Superior temporal gyrus (tissue), 1 donor: ENCODE results near the gene CCNQ.
A peak's percentile ranks its signal among the peaks of the same experiment; 100 is the strongest.

Experiments used
- DNase-seq: peaks from one replicate; pipeline ENCODE4 v3.0.0-alpha.2; 2016; ENCODE audit errors: extremely low spot score

Gene CCNQ

DNA sequence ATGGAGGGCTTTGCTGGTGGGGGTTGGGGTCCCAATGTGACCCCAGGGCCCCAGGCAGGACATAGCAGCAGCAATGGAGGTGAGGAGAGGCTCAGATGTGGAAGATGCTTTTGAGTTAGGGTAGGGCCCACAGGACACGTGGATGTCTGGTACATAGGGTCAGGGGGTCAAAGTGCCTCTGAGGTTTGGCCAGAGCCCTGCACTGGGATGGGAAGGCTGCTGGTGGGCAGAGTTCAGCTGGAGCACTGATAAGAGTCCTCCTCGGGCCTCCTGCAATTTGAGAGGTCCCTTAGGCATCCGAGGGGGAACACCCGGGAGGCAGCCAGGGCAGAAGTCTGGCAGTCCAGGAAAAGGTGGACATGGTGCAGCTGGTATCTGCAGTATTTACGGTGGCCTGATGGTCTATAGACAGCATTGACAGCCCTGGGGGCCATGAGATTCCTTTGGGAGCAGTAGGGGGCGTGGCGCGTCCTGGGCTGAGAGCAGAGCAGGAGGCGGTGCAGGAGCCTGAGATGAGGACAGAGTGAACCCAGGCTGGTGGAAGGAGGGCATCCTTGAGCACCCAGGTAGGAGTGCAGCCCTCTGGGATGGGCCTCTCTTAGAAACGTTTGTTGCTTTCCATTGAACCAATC, 22.6 kb downstream of the CCNQ start:
- DNase-seq = no peak

DNA sequence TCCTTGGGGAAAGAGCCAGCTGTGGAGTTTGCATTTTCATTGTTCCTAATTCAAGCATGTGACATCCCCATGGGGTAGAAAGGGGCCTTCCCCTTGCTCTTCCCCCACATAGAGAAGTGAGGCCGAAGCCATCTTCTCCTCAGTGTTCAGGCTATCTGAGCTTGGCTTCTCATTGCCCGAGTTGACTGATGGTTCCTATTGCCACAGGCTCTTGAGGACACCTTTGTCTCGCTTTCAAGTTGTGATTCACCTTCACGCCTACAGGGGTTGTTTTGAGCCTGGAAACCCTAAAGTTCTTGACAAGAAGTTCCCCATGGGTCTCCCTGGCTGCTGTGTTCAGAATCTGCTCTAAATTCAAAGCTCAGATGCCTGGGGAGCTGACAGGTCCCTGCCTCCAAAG, 25.0 kb downstream of the CCNQ start:
- no peak for DNase-seq

DNA sequence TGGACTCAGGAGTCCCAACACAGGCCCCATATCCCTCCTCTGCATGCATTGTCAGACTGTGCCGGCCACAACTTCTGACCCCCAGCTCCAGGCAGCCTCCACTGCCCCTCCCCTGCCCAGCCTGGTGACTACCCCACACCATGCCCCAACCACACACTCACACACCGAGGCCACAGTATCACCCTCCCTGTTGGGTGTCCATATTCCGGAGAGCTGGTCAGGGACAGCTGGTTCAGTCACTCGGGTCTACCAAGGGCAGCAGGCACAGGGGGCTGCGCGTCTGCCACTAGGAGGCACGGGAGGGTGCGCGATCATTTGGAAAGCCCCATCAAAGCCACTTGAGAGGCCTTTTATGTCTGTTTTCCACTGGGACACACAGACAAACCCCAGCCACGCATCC, 26.3 kb downstream of the CCNQ start:
- no peak for DNase-seq

DNA sequence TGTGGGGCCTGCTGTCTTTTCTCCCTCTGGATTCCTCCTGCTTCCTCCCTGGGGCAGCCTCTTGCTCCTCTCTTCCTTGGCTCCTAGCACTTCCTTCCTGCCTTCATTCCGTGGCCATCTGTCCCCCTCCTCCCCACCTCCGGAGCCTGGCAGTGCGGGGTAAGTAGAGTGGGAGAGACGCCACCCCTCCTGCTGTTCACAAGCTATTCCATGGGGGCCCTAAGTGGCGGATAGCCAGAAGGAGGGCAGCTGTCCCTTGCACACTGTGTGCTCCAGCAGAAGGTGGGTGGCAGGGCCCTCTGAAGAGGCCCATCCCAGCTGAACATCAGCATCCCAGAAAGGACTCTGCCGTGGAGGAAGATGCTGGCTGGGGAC, 27.4 kb downstream of the CCNQ start:
- DNase-seq = no peak

DNA sequence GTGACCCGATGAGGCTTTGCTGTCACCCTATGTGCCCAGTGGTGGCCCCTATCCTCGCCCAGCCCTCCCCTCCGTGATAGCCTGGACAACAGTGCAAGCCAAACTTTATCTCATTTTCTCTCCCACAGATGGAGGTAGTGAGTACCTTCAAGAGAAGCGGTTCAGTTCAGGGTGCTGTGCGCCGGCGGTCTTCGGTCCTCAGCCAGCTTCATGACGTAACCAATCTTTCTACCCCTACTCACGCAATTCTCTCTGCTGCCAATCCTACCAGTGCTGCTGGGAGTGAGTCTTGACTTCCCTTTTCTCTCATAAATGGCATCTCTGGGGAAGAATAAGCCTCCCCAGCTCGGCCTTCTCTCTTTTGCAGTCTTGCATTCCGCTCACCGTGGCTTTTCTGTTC, 29.5 kb downstream of the CCNQ start:
- DNase-seq = no peak

GRCh38 chrX:153568451-153569011, 30.4 kb downstream of the CCNQ start:
- no peak for DNase-seq

DNA sequence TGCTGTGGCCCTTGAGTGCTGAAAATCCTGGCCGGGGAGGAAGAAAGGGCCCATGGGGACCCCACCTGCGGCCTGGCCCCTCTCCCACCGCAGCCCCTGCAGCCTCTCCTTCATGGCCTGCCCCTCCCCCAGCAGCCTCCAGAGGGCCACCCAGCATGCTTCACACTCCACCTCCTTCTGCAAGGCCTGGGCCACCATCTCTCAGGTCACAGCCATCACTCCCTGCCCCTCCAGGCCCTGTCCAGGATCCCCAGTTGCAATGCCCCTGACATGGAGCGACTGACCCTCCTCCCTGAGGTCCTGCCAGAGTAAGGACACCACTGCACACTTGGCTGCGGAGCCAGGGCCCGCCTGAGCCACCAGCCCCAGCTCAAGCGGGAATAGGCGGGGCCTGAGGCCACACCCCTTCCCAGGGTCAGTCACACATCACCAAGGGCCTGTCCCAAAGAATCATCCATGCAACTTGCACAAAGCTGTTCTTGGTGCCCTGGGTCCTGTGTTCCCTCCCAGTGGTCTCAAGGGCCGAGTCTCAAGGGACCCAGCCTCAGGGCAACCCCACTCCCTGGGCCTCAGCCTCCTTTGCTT, 32.9 kb downstream of the CCNQ start:
- DNase-seq = no peak

- no peak for DNase-seq
Measured at GRCh38 chrX:153564047-153564606, 34.8 kb downstream of the CCNQ start.

DNA sequence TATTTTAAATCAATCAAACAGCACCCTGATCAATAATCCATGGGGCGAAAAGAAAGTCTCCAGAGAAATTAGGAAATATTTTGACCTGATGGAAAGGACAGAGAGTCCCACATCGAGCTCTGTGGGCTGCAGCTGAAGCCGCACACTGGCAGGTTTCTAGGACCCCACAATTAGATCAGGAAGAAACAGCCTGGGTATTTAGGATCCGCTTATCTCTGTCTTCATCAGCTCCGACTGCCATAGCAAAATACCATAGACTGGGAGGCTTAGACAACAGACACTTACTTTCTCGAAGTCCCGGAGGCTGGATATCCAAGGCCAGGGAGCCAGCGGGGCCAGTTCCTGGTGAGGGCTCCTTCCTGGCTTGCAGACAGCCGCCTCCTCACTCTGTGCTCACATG, 36.4 kb downstream of the CCNQ start:
- DNase-seq = no peak

- DNase-seq = no peak
Measured at GRCh38 chrX:153561337-153561736, 37.6 kb downstream of the CCNQ start.

GRCh38 chrX:153560466-153560865, 38.5 kb downstream of the CCNQ start:
- DNase-seq = no peak

DNA sequence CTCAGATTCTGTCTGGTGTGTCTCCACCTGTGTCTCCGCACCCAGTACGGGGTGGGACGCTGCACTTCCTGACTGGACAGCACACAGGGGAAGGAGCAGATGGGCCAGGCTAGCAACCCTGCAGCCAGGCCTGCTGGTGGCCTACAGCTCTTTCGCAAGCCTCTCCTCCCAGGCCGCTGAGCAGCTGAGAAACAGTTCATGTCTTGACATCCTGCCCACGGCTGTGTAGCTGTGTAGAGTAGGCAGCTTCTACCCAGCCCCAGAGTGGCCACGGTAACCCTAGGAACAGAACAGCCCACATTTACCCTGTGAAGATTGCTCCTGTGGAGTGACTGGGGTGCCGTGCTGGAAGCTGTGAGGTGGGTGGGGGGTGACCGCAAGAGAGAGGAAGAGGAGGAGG, 38.9 kb downstream of the CCNQ start:
- DNase-seq = no peak

- peak; percentile 28 for DNase-seq
Measured at GRCh38 chrX:153557618-153558355, 41.2 kb downstream of the CCNQ start.

- DNase-seq = no peak
Measured at GRCh38 chrX:153556767-153557166, 42.2 kb downstream of the CCNQ start.

DNA sequence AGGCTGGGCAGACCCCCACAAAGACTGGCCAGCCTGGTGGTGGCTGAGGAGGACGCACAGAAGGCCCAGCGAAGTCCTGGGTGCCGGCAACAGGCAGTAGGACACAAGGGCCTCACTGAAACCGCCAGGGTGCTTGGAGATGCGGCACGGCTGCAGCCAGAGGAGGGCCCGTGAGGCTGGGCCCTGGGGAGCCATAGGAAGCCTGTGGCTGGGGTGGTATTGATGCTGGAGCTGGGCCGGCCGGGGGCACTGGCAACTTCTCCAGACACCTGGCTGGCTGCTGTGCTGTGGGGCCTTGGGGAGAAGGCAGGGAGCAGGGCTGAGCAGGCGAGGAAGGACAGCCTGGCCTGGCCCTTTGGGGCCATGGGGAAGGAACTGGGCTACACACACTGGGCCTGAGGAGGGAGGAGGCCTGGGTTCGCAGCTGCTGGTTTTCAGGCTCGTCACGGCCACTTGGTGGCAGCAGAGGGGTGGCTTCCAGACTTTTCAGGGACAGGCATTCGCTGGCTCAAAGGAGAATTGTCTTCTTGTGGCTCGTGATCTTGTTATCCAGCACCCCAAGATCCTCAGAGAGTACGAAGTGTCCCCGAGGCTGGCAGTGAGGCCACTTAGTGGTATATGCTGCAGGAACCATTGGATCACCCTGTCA, 44.3 kb downstream of the CCNQ start:
- DNase-seq = peak; percentile 90

DNA sequence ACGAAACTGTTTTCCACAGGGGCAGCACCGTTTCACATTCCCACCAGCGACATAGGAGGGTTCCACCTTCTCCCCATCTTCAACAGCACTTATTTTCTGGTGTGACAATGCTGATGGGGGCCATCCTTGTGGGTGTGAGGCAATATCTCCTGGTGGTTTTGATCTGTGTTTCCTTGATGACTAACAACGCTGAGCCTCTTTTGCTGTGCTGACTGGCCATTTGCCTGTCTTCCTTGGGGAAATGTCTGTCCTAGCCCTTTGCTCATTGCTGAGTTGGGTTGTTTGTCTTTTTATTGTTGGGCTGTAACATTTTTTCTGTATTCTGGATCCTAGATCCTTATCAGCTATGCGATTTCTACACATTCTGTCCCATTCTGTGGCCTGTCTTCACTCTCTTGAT, 47.8 kb downstream of the CCNQ start:
- DNase-seq = no peak

- DNase-seq = no peak
Measured at GRCh38 chrX:153549807-153550206, 49.1 kb downstream of the CCNQ start.

DNA sequence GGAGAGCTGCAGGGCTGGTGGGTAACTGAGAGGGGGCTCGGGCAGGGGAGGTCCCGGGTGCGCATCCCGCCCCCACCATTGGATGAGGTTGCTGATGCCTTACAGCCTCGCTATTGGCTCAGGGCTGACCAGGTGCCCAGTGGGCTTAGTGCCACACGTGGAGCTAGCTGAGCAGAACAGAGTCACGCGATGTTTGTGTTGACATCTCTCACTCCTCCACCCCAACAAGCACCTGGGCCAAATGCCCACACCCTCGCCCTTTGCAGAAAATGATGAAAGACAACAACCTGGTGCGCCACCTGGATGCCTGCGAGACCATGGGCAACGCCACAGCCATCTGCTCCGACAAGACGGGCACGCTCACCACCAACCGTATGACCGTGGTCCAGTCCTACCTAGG, 49.7 kb downstream of the CCNQ start:
- no peak for DNase-seq

DNA sequence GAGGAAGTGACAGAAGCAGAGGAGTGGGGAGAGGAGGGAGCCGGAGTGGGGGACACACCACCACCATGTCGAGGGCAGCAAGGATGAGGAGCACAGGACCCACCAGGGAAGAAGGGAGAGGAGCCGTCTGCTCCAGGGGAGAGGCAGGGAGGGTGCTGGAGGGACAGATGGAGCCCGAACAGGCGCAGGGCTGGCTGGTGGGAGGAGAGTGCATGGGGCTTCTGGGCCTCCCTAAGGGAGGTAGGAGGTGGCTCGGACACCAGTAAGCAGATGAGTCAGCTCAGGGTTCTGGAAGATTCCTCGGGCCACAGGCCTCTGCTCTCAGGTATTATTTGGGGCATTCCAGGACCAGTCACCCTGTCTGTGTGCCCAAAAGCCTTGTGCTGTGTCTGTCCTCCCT, 51.7 kb downstream of the CCNQ start:
- no peak for DNase-seq

- DNase-seq = no peak
Measured at GRCh38 chrX:153546386-153546785, 52.6 kb downstream of the CCNQ start.

- DNase-seq = no peak
Measured at GRCh38 chrX:153544727-153545126, 54.2 kb downstream of the CCNQ start.

- no peak for DNase-seq
Measured at GRCh38 chrX:153539979-153540358, 59.0 kb downstream of the CCNQ start.
